B cell (primary cell): Measurements from ENCODE around the gene TUBA3C. TPM values are rescaled to one million over a fixed set of nuclear protein-coding genes. Genes with fewer than 3 reads are reported as not detected.
"Not testable (repeated sequence)": the region's sequence is repeated elsewhere in the genome, so short reads cannot be mapped to it uniquely, and the experiment has no call there.

Source experiments
- ATAC-seq: fragments of 200-7000 bp; cut with Tn5 transposase; one replicate; pipeline ENCODE4 v1.10.0; 2021; ENCODE audit warnings: low read depth, mild to moderate bottlenecking, moderate number of reproducible peaks, moderate library complexity
- CTCF ChIA-PET: fragments of 350-600 bp; sonication (Branson Sonifier 250); formaldehyde crosslinking; loops from one replicate; lab custom pipeline; 2021; ENCODE audit warnings: antibody characterized with exemption, inconsistent platforms; lab: Charles Lee
- POLR2A ChIA-PET: fragments of 350-600 bp; sonication (Branson Sonifier 250); formaldehyde crosslinking; loops from one replicate; lab custom pipeline; 2021; ENCODE audit warnings: antibody characterized with exemption; lab: Charles Lee
- DNase-seq: peaks from one replicate; pipeline ENCODE4 v3.0.0; 2013
- H2AFZ ChIP-seq: 2 replicates; pipeline ENCODE4 v1.6.1; 2012; ENCODE audit warnings: mild to moderate bottlenecking, low read depth, low read length; ENCODE audit not compliant: insufficient read depth, poor library complexity, severe bottlenecking
- H3K27ac ChIP-seq, 2 donors: 1 replicate in 1 of 2; 2 replicates in 1 of 2; pipeline ENCODE4 v1.5.1; 2012 to 2013; ENCODE audit warnings: low read length in 2 of 2, mild to moderate bottlenecking in 2 of 2, moderate library complexity in 1 of 2
- H3K27me3 ChIP-seq, 4 experiments: fragments of 200-600 bp in 1 of 4; sonication (generic) in 1 of 4; replicated peaks in 1 of 4; 1 replicate in 2 of 4; 2 replicates in 2 of 4; pipeline versions ENCODE4 v1.6.1 to v1.7.0; 2013 to 2016; ENCODE audit warnings: low read length in 3 of 4, mild to moderate bottlenecking in 2 of 4, mixed read lengths in 1 of 4, moderate library complexity in 1 of 4; ENCODE audit not compliant: insufficient read depth in 4 of 4, control insufficient read depth in 3 of 4; ENCODE audit errors: control extremely low read depth in 1 of 4
- H3K36me3 ChIP-seq, 2 experiments: replicated peaks in 1 of 2; 1 replicate in 1 of 2; 2 replicates in 1 of 2; pipeline versions ENCODE4 v1.6.1 to v1.7.1; 2013; ENCODE audit warnings: low read length in 1 of 2; ENCODE audit not compliant: insufficient read depth in 2 of 2, control insufficient read depth in 1 of 2; ENCODE audit errors: control extremely low read depth in 1 of 2, extremely low read depth in 1 of 2
- H3K4me1 ChIP-seq, 2 donors: fragments of 200-600 bp in 1 of 2; sonication (generic) in 1 of 2; 1 replicate in 1 of 2; 2 replicates in 1 of 2; pipeline versions ENCODE4 v1.5.1 to v1.6.1; 2013 to 2017; ENCODE audit warnings: low read length in 2 of 2; ENCODE audit not compliant: control insufficient read depth in 2 of 2, insufficient read depth in 2 of 2
- H3K4me2 ChIP-seq: replicated peaks from 2 replicates; pipeline ENCODE3; 2012; ENCODE audit warnings: mild to moderate bottlenecking, low read depth, low read length; ENCODE audit not compliant: poor library complexity, severe bottlenecking
- H3K4me3 ChIP-seq, 5 experiments: fragments of 200-600 bp in 1 of 5; sonication (generic) in 1 of 5; 1 replicate in 3 of 5; 2 replicates in 2 of 5; pipeline versions ENCODE4 v1.5.1 to v1.7.0; 2011 to 2016; ENCODE audit warnings: low read length in 4 of 5, mild to moderate bottlenecking in 4 of 5, low read depth in 2 of 5, control low read depth in 1 of 5, moderate library complexity in 1 of 5; ENCODE audit not compliant: insufficient read depth in 1 of 5; ENCODE audit errors: control extremely low read depth in 1 of 5, extremely low read depth in 1 of 5
- H3K79me2 ChIP-seq: fragments of 200-600 bp; sonication (generic); one replicate; pipeline ENCODE4 v1.6.0; 2016; ENCODE audit warnings: low read length; ENCODE audit not compliant: control insufficient read depth, insufficient read depth
- H3K9ac ChIP-seq: fragments of 200-600 bp; sonication (generic); 2 replicates; pipeline ENCODE4 v1.6.1; 2017; ENCODE audit warnings: mild to moderate bottlenecking, low read length, moderate library complexity
- H3K9me3 ChIP-seq, 3 donors: one replicate each; pipeline versions ENCODE4 v1.6.1 to v1.7.1; 2013; ENCODE audit warnings: low read length in 2 of 3; ENCODE audit not compliant: control insufficient read depth in 2 of 3, insufficient read depth in 1 of 3; ENCODE audit errors: control extremely low read depth in 1 of 3
- H4K20me1 ChIP-seq: 2 replicates; pipeline ENCODE4 v1.6.0; 2012; ENCODE audit warnings: mild to moderate bottlenecking, low read length; ENCODE audit not compliant: insufficient read depth, control insufficient read depth, poor library complexity, severe bottlenecking
- H3K27ac Mint-ChIP-seq: one replicate; pipeline ENCODE4 v1.8.0; 2021; ENCODE audit warnings: mixed read lengths
- H3K27me3 Mint-ChIP-seq: one replicate; pipeline ENCODE4 v1.8.0; 2021; ENCODE audit warnings: mixed read lengths
- H3K4me1 Mint-ChIP-seq: one replicate; pipeline ENCODE4 v1.8.0; 2021; ENCODE audit warnings: mixed read lengths
- H3K4me3 Mint-ChIP-seq: one replicate; pipeline ENCODE4 v1.8.0; 2021; ENCODE audit warnings: mixed read lengths
- H3K9me3 Mint-ChIP-seq: one replicate; pipeline ENCODE4 v1.8.0; 2022; ENCODE audit warnings: mixed read lengths; ENCODE audit not compliant: insufficient read depth
- CTCF ChIP-seq: fragments of 200-600 bp; IDR thresholded peaks from one replicate; pipeline ENCODE4 v1.8.0; 2022; ENCODE audit warnings: antibody characterized with exemption, mild to moderate bottlenecking
- EZH2 ChIP-seq: IDR thresholded peaks from 2 replicates; pipeline ENCODE4 v1.6.1; 2012; ENCODE audit warnings: borderline replicate concordance, low read depth, mild to moderate bottlenecking, moderate library complexity, low read length; ENCODE audit not compliant: insufficient read depth, poor library complexity, severe bottlenecking
- WGBS: methylation state at CpG from one replicate; pipeline ENCODE4 v1.1.5; 2013; ENCODE audit warnings: missing lambda C conversion rate; ENCODE audit not compliant: insufficient coverage; 5-methylcytosine and 5-hydroxymethylcytosine counted together
- intact Hi-C: fragments of 100-400 bp; cut with micrococcal nuclease; formaldehyde crosslinking; loops from one replicate; pipeline ENCODE4 v1.10.0; 2022
- polyA plus RNA-seq: library from polyadenylated mRNA; depleted of rRNA; stranded (reverse); fragments of >200 nt; gene quantifications from 2 replicates; pipeline ENCODE4 v1.2.3, GENCODE V29; 2012
- total RNA-seq, 2 donors: library from RNA; stranded (reverse); fragments of 120-200 nt in 1 of 2; gene quantifications; 1 replicate in 1 of 2; 2 replicates in 1 of 2; pipeline versions ENCODE4 v1.2.3 to v1.2.4, GENCODE V29; 2013 to 2022

Gene TUBA3C
- total and polyA plus RNA-seq, 2 donors (not counting 1 experiment from before 2014, with no cell fraction given), result not detected

- 92% methylated on average over 7 of the region's 7 CpGs for WGBS
- TF ChIP-seq CTCF (no peak), EZH2 (no peak)
- intact Hi-C loops, result no loop called here
- Mint-ChIP-seq H3K27me3 (no peaks in the 10 kb centered on the region), H3K27ac (no peak overlapping the region), H3K9me3 (peaks cover 5% of the 10 kb centered on the region), H3K4me3 (no peak overlapping the region), H3K4me1 (no peaks in the 10 kb centered on the region)
- H3K27me3 ChIP-seq, result no peaks in the 10 kb centered on the region
- H3K27ac ChIP-seq, result no peak overlapping the region
- no peaks in the 10 kb centered on the region for H3K36me3 ChIP-seq
- DNase-seq (no peak), ATAC-seq (no peak)
- H3K4me2 ChIP-seq, result no peak overlapping the region
- ChIA-PET CTCF (no interaction called here), POLR2A (no interaction called here)
- no peak overlapping the region for H3K9ac ChIP-seq
- peaks cover 0 to 38% (median 0%) of the 10 kb centered on the region in 3 donors for H3K9me3 ChIP-seq
- H2AFZ ChIP-seq, result no peak overlapping the region
- H3K4me3 ChIP-seq, result no peak overlapping the region
- no peaks in the 10 kb centered on the region for H3K79me2 ChIP-seq
- H4K20me1 ChIP-seq, result no peaks in the 10 kb centered on the region
- H3K4me1 ChIP-seq, result no peaks in the 10 kb centered on the region
These were observed 1.7 kb downstream of the TUBA3C start for GRCh38 chr13:19179916-19180315.

- Histone ChIP-seq H3K4me3 (no peak overlapping the region), H3K27ac (no peak overlapping the region), H3K4me1 (no peaks in the 10 kb centered on the region), H3K9ac (no peak overlapping the region), H3K4me2 (no peak overlapping the region), H3K9me3 (peaks cover 0 to 43% (median 0%) of the 10 kb centered on the region in 3 donors), H3K36me3 (no peaks in the 10 kb centered on the region), H3K79me2 (no peaks in the 10 kb centered on the region), H2AFZ (no peak overlapping the region), H3K27me3 (no peaks in the 10 kb centered on the region), H4K20me1 (no peaks in the 10 kb centered on the region)
- ChIA-PET CTCF (no interaction called here), POLR2A (no interaction called here)
- H3K27ac Mint-ChIP-seq, result no peak overlapping the region
- no peak for TF ChIP-seq CTCF
- TF ChIP-seq EZH2, result no peak
- H3K4me1 Mint-ChIP-seq, result no peaks in the 10 kb centered on the region
- no peak overlapping the region for H3K4me3 Mint-ChIP-seq
- peaks cover 5% of the 10 kb centered on the region for H3K9me3 Mint-ChIP-seq
- WGBS, result 81% methylated on average over 13 of the region's 15 CpGs
- intact Hi-C loops, result no loop called here
- ATAC-seq, result no peak
- no peaks in the 10 kb centered on the region for H3K27me3 Mint-ChIP-seq
- no peak for DNase-seq
These were observed 2.6 kb downstream of the TUBA3C start for GRCh38 chr13:19178901-19179593.

DNA sequence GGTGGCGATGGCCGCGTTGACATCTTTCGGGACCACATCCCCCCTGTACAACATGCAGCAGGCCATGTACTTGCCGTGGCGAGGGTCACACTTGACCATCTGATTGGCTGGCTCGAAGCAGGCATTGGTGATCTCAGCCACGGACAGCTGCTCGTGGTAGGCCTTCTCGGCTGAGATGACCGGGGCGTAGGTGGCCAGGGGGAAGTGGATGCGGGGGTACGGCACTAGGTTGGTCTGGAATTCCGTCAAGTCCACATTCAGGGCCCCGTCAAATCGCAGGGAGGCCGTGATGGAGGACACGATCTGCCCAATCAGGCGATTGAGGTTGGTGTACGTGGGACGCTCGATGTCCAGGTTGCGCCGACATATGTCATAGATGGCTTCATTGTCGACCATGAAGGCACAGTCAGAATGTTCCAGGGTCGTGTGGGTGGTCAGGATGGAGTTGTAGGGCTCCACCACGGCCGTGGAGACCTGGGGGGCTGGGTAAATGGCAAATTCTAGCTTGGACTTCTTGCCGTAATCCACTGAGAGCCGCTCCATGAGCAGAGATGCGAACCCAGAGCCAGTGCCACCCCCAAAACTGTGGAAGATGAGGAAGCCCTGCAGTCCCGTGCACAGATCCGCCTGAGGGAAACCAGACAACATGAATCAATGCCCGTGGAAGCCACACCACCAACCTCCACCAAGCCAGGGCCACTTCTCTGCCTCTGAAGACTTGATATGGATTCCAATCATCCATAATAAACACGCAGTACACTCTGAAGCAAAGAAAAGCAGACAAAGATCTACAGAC lies 4.4 kb downstream of the TUBA3C start:
- H3K9me3 Mint-ChIP-seq, H2AFZ ChIP-seq, H3K9ac ChIP-seq, H3K4me3 Mint-ChIP-seq, H3K36me3 ChIP-seq, CTCF ChIA-PET, DNase-seq, H3K4me2 ChIP-seq, H3K27me3 Mint-ChIP-seq, H3K4me1 ChIP-seq, H3K27ac ChIP-seq, POLR2A ChIA-PET, H3K4me3 ChIP-seq, H4K20me1 ChIP-seq, H3K27ac Mint-ChIP-seq, ATAC-seq, H3K4me1 Mint-ChIP-seq, H3K79me2 ChIP-seq, H3K27me3 ChIP-seq, intact Hi-C loops: not testable (repeated sequence)
- 92% methylated on average over 30 of the region's 36 CpGs for WGBS
- peaks cover 0 to 41% (median 0%) of the 10 kb centered on the region in 3 donors for H3K9me3 ChIP-seq
